HepG2 (cell line): ENCODE data around the gene CR2. TPM values are rescaled to one million over a fixed set of nuclear protein-coding genes. Genes with fewer than 3 reads are reported as not detected.
A peak's percentile ranks its signal among the peaks of the same experiment; 100 is the strongest.

Source experiments
- ATAC-seq: fragments of 200-7000 bp; cut with Tn5 transposase; 3 replicates; pipeline ENCODE4 v1.9.1; 2020; ENCODE audit warnings: mild to moderate bottlenecking, moderate library complexity
- BruUV-seq: library from RNA; stranded (reverse); fragments of 400-500 nt; replicated peaks from 2 replicates; lab custom pipeline; 2021; lab: Mats Ljungman, UMichigan
- CTCF ChIA-PET: fragments of 300-600 bp; formaldehyde crosslinking; extraction: SDS; loops from one replicate; lab custom pipeline; 2021; ENCODE audit warnings: low total read pairs, inconsistent platforms, low intra/inter-chr PET ratio; lab: Yijun Ruan, JAX
- POLR2A ChIA-PET: fragments of 350-600 bp; sonication (Branson Sonifier 250); formaldehyde crosslinking; loops from one replicate; lab custom pipeline; 2020; ENCODE audit warnings: antibody characterized with exemption, inconsistent platforms; lab: Yijun Ruan, JAX
- DNase-seq: peaks from one replicate; pipeline ENCODE4 v3.0.0-alpha.2; 2015; ENCODE audit warnings: low spot score
- FAIRE-seq: peaks from 3 replicates; lab custom pipeline; 2011; peaks lifted over from hg19 to GRCh38; lab: Jason Lieb, UNC
- H2AFZ ChIP-seq: one replicate; pipeline ENCODE4 v1.6.1; 2011; ENCODE audit warnings: low read length, inconsistent platforms
- H3K27ac ChIP-seq: fragments of 300-600 bp; 3 replicates; pipeline ENCODE4 v1.8.0; 2011; ENCODE audit warnings: mixed run types, mild to moderate bottlenecking, mixed read lengths, low read length, inconsistent platforms; ENCODE audit not compliant: insufficient read depth; ENCODE audit errors: extremely low read length
- H3K27me3 ChIP-seq, 2 experiments: fragments of 200-600 bp in 1 of 2; 2 replicates in 1 of 2; 3 replicates in 1 of 2; pipeline versions ENCODE4 v1.6.0 to v1.8.0; 2011; ENCODE audit warnings: low read length in 2 of 2, mild to moderate bottlenecking in 2 of 2, moderate library complexity in 2 of 2, inconsistent platforms in 1 of 2; ENCODE audit not compliant: insufficient read depth in 2 of 2, control insufficient read depth in 1 of 2
- H3K36me3 ChIP-seq, 2 experiments: fragments of 200-600 bp in 1 of 2; replicated peaks in 1 of 2; 2 replicates in 1 of 2; 3 replicates in 1 of 2; pipeline versions ENCODE4 v1.5.1 to v1.8.0; 2011; ENCODE audit warnings: low read length in 2 of 2, inconsistent platforms in 1 of 2; ENCODE audit not compliant: insufficient read depth in 2 of 2, control insufficient read depth in 1 of 2
- H3K4me1 ChIP-seq: 2 replicates; pipeline ENCODE4 v1.5.1; 2012; ENCODE audit warnings: low read length, inconsistent platforms; ENCODE audit not compliant: insufficient read depth
- H3K4me2 ChIP-seq: 2 replicates; pipeline ENCODE4 v1.6.0; 2011; ENCODE audit warnings: low read depth, low read length, inconsistent platforms
- H3K4me3 ChIP-seq, 3 experiments: fragments of 200-600 bp in 1 of 3; sonication (generic), shearing (Covaris generic) in 1 of 3; replicated peaks in 1 of 3; 2 replicates each; pipeline ENCODE4 v1.5.1; 2011 to 2016; ENCODE audit warnings: low read length in 3 of 3, inconsistent platforms in 2 of 3, low read depth in 2 of 3, mild to moderate bottlenecking in 2 of 3, control low read depth in 1 of 3, mixed read lengths in 1 of 3; ENCODE audit not compliant: insufficient read depth in 1 of 3
- H3K79me2 ChIP-seq: one replicate; pipeline ENCODE4 v1.6.1; 2011; ENCODE audit warnings: low read length, inconsistent platforms; ENCODE audit not compliant: insufficient read depth
- H3K9ac ChIP-seq: 2 replicates; pipeline ENCODE4 v1.6.0; 2011; ENCODE audit warnings: mild to moderate bottlenecking, low read depth, low read length, inconsistent platforms; ENCODE audit not compliant: insufficient read depth
- H3K9me3 ChIP-seq: 2 replicates; pipeline ENCODE4 v1.5.1; 2012; ENCODE audit warnings: mild to moderate bottlenecking, low read length
- H4K20me1 ChIP-seq: 2 replicates; pipeline ENCODE4 v1.6.0; 2011; ENCODE audit warnings: inconsistent platforms, mild to moderate bottlenecking, low read length, moderate library complexity; ENCODE audit not compliant: insufficient read depth
- ATF1 ChIP-seq: IDR thresholded peaks from 2 replicates; pipeline ENCODE4 v1.6.1; 2016; ENCODE audit warnings: mild to moderate bottlenecking, control low read depth
- ATM ChIP-seq: fragments of 450-650 bp; IDR thresholded peaks from 2 replicates; pipeline ENCODE4 v1.7.1; 2017; ENCODE audit warnings: mild to moderate bottlenecking, borderline replicate concordance
- CENPX ChIP-seq: sonication (generic); formaldehyde crosslinking; IDR thresholded peaks from 2 replicates; pipeline ENCODE4 v1.9.0; 2021; ENCODE audit warnings: mild to moderate bottlenecking, missing genetic modification reagents, moderate library complexity
- CREB1 ChIP-seq, 2 experiments: fragments of 450-650 bp in 1 of 2; IDR thresholded peaks; 2 replicates each; pipeline ENCODE4 v1.6.1; 2016 to 2017; ENCODE audit warnings: control low read depth in 1 of 2, mild to moderate bottlenecking in 1 of 2, missing compliant biosample characterization in 1 of 2, missing genetic modification characterization in 1 of 2
- DR1 ChIP-seq: sonication (generic); formaldehyde crosslinking; IDR thresholded peaks from 2 replicates; pipeline ENCODE4 v1.8.0; 2021; ENCODE audit warnings: mild to moderate bottlenecking, missing genetic modification reagents, inconsistent platforms
- MLLT10 ChIP-seq: sonication (generic); formaldehyde crosslinking; IDR thresholded peaks from 2 replicates; pipeline ENCODE4 v1.4.0; 2020; ENCODE audit warnings: missing genetic modification reagents
- NFE2 ChIP-seq: sonication (generic); formaldehyde crosslinking; IDR thresholded peaks from 2 replicates; pipeline ENCODE4 v1.4.0; 2020; ENCODE audit warnings: missing genetic modification reagents
- NFYC ChIP-seq: IDR thresholded peaks from 2 replicates; pipeline ENCODE4 v1.6.1; 2016; ENCODE audit warnings: missing genetic modification reagents, missing compliant biosample characterization
- U2AF1 ChIP-seq: fragments of 200-400 bp; formaldehyde crosslinking; optimal IDR thresholded peaks from 2 replicates; pipeline ENCODE3; 2017; ENCODE audit warnings: mild to moderate bottlenecking, low read depth, low read length
- ZKSCAN5 ChIP-seq: sonication (generic); formaldehyde crosslinking; IDR thresholded peaks from 2 replicates; pipeline ENCODE4 v1.5.1; 2020; ENCODE audit warnings: mild to moderate bottlenecking, missing genetic modification reagents
- ZNF546 ChIP-seq: sonication (generic); formaldehyde crosslinking; conservative IDR thresholded peaks from 2 replicates; pipeline ENCODE4 v1.8.1; 2023; ENCODE audit warnings: mild to moderate bottlenecking, missing genetic modification reagents
- ZNF556 ChIP-seq: sonication (generic); formaldehyde crosslinking; IDR thresholded peaks from 2 replicates; pipeline ENCODE4 v1.4.0; 2020; ENCODE audit warnings: mild to moderate bottlenecking, missing genetic modification reagents, borderline replicate concordance
- WGBS: methylation state at CpG from one replicate; pipeline ENCODE4 v1.1.6; 2017; ENCODE audit warnings: low lambda C conversion rate; 5-methylcytosine and 5-hydroxymethylcytosine counted together
- in situ Hi-C: cut with HindIII; loops from 2 replicates; pipeline ENCODE4 v1.10.0; 2017; ENCODE audit warnings: low pct_unique_long_range_greater_than_20kb; ENCODE audit not compliant: extremely low pct_ligation_motif_present
- intact Hi-C: fragments of 100-400 bp; cut with micrococcal nuclease; formaldehyde crosslinking; loops from one replicate; pipeline ENCODE4 v1.10.0; 2022; ENCODE audit not compliant: unreplicated experiment
- polyA plus RNA-seq, 8 experiments: library from polyadenylated mRNA; depleted of rRNA in 3 of 8; stranded (reverse) in 7 of 8; unstranded in 1 of 8; fragments of >200 nt; fragmentation: Illumina TruSeq in 4 of 8; extraction: Trizol in 4 of 8; gene quantifications; 2 replicates each; pipeline versions ENCODE4 v1.2.1 to v1.2.3, GENCODE V29; 2011 to 2016; ENCODE audit warnings: low read depth in 4 of 8, missing spikeins in 1 of 8, mixed read lengths in 1 of 8; ENCODE audit not compliant: insufficient read depth in 1 of 8
- total RNA-seq, 5 experiments: library from RNA; depleted of rRNA; stranded (reverse); fragments of >200 nt; fragmentation: Illumina TruSeq; extraction: Trizol; gene quantifications; 2 replicates each; pipeline ENCODE4 v1.2.3, GENCODE V29; 2016; ENCODE audit warnings: low read depth in 1 of 5

The CR2 gene
- total and polyA plus RNA-seq, 2 of the 13 experiments (the other 11 are each of a cell fraction or from before 2014, with no cell fraction given), result not detected

DNA sequence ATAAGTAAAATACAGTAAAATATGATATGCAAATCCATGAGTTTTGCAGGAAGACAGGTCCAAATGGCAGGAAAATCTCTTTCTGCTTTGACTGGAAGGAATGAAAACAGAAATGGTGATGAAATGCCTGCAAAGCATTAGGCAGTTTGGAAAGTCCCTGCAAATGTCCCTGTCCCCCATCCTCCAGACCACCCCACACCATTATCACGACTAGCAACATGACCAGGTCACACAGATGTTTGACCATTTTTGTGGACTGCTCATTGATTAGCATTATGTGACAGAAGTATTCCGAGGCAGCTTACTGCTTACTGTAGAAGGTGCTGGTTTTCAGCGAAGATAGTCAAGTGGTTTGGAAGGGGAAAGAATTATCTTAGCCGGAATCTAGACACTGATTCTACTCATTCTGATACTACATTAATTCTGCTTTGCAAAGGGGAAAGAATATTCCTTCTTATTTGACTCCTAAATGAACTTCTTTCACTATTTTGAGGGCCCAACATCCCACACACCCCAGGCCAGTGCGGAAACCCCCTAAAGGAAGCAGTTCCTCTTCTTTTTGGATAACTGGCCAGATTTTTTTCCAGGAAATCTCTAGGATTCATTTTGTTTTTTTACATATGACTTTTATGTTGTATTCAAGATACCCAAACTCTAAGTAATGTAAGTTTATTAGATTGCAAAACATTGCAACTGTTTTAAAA is 9.5 kb upstream of the CR2 start:
- intact Hi-C loops (no loop called here), in situ Hi-C loops (no loop called here)
- ChIA-PET POLR2A (no interaction called here), CTCF (no interaction called here)
- no peaks in the 10 kb centered on the region for H3K9me3 ChIP-seq
- no peaks in the 10 kb centered on the region for H3K4me1 ChIP-seq
- no peak overlapping the region for H2AFZ ChIP-seq
- no peaks in the 10 kb centered on the region for H3K36me3 ChIP-seq
- H3K27ac ChIP-seq, result no peak overlapping the region
- no peaks in the 10 kb centered on the region for H3K79me2 ChIP-seq
- no TSS peak for BruUV-seq
- no peak for ATAC-seq
- WGBS, result 9% methylated on average over 5 of the region's 5 CpGs
- H3K4me2 ChIP-seq, result no peak overlapping the region
- H3K4me3 ChIP-seq, result no peak overlapping the region
- no peak for FAIRE-seq
- H4K20me1 ChIP-seq, result no peaks in the 10 kb centered on the region
- no peak overlapping the region for H3K9ac ChIP-seq
- DNase-seq, result no peak
- peaks cover 0 to 6% of the 10 kb centered on the region in 2 experiments; a peak in 2 of 5 replicates for H3K27me3 ChIP-seq
- TF ChIP-seq NFE2, result no peak
- no peak for TF ChIP-seq ATF1 (CRISPR knock-in tag)
- no peak for TF ChIP-seq CENPX (CRISPR knock-in tag)
- TF ChIP-seq ZKSCAN5 (CRISPR knock-in tag), result no peak
- no peak for TF ChIP-seq CREB1 (IDR thresholded peaks at IDR 0.05)
- no peak for TF ChIP-seq CREB1 (CRISPR knock-in tag; IDR thresholded peaks at IDR 0.05)
- TF ChIP-seq U2AF1, result no peak
- TF ChIP-seq MLLT10 (CRISPR knock-in tag), result no peak
- TF ChIP-seq ZNF556 (CRISPR knock-in tag), result no peak

DNA sequence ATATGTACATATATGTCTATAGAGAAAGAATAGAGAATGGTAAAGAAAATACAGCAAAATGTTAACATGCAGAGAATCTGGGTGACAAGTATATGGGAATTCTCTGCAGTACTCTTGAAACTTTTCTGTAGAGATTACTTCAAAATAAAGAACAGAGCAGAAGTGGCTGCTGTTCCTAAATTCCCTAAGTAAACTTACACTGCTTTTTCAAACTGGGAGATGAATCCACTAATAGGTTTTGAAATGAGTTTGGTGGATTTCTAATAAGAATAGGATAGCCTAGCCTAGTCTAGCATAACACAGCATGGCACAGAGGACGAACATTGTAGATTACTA is 450 bp upstream of the CR2 start:
- Histone ChIP-seq H3K9me3 (no peaks in the 10 kb centered on the region), H3K4me2 (peak overlapping the region; percentile 69; the same call in 1 of the 2 replicates), H3K27me3 (peaks cover 7 to 29% of the 10 kb centered on the region in 2 experiments)
- POLR2A ChIA-PET, result no interaction called here
- in situ Hi-C loops, result no loop called here
- WGBS, result 0% methylated on average over 1 of the region's 1 CpG
- FAIRE-seq, result no peak
- TF ChIP-seq ZNF546 (CRISPR knock-in tag) (no peak), NFYC (CRISPR knock-in tag) (no peak), ATM (no peak), MLLT10 (CRISPR knock-in tag) (no peak), DR1 (CRISPR knock-in tag) (no peak)
- TF ChIP-seq, all 625 proteins: peak for 0
- no peaks in the 10 kb centered on the region for H4K20me1 ChIP-seq
- H3K4me3 ChIP-seq, result no peak overlapping the region
- no peak for ATAC-seq
- no peaks in the 10 kb centered on the region for H3K79me2 ChIP-seq
- H2AFZ ChIP-seq, result no peak overlapping the region
- no peaks in the 10 kb centered on the region for H3K36me3 ChIP-seq
- no peak overlapping the region for H3K27ac ChIP-seq
- CTCF ChIA-PET, result no interaction called here
- BruUV-seq, result no TSS peak
- no peak overlapping the region for H3K9ac ChIP-seq
- no peak for DNase-seq
- H3K4me1 ChIP-seq, result peaks cover 13% of the 10 kb centered on the region; the same call in 1 of the 2 replicates
- intact Hi-C loops, result loop anchor here (10.0 kb wide), 1 partner anchor 59 kb away; no protein-coding TSS in a partner anchor
